ENCODE measurements around the gene NCLN.

NCLN gene

DNA sequence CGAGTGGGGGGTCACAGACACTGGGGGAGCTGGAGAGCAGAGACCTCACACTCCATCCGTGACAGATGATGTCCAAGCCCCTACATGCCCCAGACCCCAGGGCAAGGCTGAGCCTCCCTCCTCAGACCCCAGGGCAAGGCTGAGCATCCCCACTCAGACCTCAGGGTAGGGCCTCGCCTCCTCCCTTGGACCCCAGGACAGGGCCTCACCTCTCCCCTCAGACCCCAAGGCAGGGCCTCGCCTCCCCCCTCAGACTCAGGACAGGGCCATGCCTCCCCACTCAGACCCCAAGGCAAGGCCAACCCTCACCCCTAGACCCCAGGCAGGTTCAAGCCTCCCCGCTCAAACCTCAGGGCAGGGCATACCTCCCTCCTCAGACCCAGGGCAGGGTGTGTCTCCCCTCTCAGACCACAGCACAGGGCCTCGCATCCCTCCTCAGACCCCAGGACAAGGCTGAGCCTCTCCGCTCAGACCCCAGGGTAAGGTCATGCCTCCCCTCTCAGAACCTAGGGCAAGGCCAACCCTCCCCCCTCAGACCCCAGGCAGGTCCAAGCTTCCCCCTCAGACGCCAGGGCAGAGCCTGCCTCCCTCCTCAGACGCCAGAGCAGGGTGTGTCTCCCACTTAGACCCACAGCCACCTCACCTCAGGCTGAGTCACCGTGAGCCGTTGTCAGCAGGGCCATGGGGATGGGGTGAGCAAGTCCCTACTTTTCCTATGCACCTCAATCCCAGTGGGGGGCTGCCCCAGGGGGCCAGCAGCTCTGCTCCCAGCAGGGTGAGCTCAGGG, 8.8 kb upstream of the NCLN start:
- no peaks in the 10 kb centered on the region for H3K9me3 ChIP-seq (replicated peaks; ENCODE audit: low read length)
- peaks cover 1% of the 10 kb centered on the region for H3K27me3 ChIP-seq (ENCODE audit: control insufficient read depth, insufficient read depth, low read length)
- H3K9ac ChIP-seq (ENCODE audit: low read depth, low read length) = no peak overlapping the region
- H3K4me1 ChIP-seq (ENCODE audit: control insufficient read depth, insufficient read depth, low read length) = peaks cover 16% of the 10 kb centered on the region
- peak overlapping the region; percentile 28 for H3K4me2 ChIP-seq (ENCODE audit: low read length)
- no peaks in the 10 kb centered on the region for H3K36me3 ChIP-seq (ENCODE audit: insufficient read depth, low read length)
- H3K4me3 ChIP-seq (ENCODE audit: low read length) = no peak overlapping the region

DNA sequence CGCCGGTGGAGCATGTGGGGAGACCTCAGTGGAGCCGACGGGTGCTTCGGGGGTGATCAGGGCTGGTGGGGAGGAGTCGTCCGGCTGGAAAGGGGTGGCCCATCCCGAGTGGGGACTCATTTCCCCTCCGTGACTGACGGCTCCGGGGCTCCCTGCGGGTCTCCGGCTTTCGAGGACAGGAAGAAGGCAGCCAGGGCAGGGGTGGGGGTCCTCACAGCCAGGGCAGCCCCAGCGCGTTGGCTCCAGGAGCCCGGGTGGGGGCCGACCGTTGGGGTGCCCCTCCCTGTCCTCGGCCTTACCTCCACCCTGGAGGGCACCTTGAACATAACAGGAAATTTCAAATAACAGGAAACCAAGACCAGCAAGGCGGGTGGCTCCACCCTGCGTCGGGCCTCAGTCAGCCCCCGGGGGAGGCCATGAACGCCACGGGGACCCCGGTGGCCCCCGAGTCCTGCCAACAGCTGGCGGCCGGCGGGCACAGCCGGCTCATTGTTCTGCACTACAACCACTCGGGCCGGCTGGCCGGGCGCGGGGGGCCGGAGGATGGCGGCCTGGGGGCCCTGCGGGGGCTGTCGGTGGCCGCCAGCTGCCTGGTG, 7.3 kb upstream of the NCLN start, which contains the start of gene S1PR4:
S1PR4 (plus strand) TSS at position 393 of the 596 bp plus-strand sequence; CDS start at position 417, 24 bp downstream.
- H3K36me3 ChIP-seq (ENCODE audit: insufficient read depth, low read length) = no peaks in the 10 kb centered on the region
- H3K4me1 ChIP-seq (ENCODE audit: control insufficient read depth, insufficient read depth, low read length) = peaks cover 16% of the 10 kb centered on the region
- no peak within 1 kb of the TSS for H3K9ac ChIP-seq (ENCODE audit: low read depth, low read length)
- H3K4me2 ChIP-seq (ENCODE audit: low read length) = no peak within 1 kb of the TSS
- no peaks in the 10 kb centered on the region for H3K27me3 ChIP-seq (ENCODE audit: control insufficient read depth, insufficient read depth, low read length)
- no peaks in the 10 kb centered on the region for H3K9me3 ChIP-seq (replicated peaks; ENCODE audit: low read length)
- no peak within 1 kb of the TSS for H3K4me3 ChIP-seq (ENCODE audit: low read length)

DNA sequence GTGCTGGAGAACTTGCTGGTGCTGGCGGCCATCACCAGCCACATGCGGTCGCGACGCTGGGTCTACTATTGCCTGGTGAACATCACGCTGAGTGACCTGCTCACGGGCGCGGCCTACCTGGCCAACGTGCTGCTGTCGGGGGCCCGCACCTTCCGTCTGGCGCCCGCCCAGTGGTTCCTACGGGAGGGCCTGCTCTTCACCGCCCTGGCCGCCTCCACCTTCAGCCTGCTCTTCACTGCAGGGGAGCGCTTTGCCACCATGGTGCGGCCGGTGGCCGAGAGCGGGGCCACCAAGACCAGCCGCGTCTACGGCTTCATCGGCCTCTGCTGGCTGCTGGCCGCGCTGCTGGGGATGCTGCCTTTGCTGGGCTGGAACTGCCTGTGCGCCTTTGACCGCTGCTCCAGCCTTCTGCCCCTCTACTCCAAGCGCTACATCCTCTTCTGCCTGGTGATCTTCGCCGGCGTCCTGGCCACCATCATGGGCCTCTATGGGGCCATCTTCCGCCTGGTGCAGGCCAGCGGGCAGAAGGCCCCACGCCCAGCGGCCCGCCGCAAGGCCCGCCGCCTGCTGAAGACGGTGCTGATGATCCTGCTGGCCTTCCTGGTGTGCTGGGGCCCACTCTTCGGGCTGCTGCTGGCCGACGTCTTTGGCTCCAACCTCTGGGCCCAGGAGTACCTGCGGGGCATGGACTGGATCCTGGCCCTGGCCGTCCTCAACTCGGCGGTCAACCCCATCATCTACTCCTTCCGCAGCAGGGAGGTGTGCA, 6.6 kb upstream of the NCLN start:
- H3K9ac ChIP-seq (ENCODE audit: low read depth, low read length) = no peak overlapping the region
- no peaks in the 10 kb centered on the region for H3K36me3 ChIP-seq (ENCODE audit: insufficient read depth, low read length)
- no peaks in the 10 kb centered on the region for H3K9me3 ChIP-seq (replicated peaks; ENCODE audit: low read length)
- H3K4me1 ChIP-seq (ENCODE audit: control insufficient read depth, insufficient read depth, low read length) = peaks cover 16% of the 10 kb centered on the region
- no peak overlapping the region for H3K4me2 ChIP-seq (ENCODE audit: low read length)
- no peaks in the 10 kb centered on the region for H3K27me3 ChIP-seq (ENCODE audit: control insufficient read depth, insufficient read depth, low read length)
- H3K4me3 ChIP-seq (ENCODE audit: low read length) = no peak overlapping the region

DNA sequence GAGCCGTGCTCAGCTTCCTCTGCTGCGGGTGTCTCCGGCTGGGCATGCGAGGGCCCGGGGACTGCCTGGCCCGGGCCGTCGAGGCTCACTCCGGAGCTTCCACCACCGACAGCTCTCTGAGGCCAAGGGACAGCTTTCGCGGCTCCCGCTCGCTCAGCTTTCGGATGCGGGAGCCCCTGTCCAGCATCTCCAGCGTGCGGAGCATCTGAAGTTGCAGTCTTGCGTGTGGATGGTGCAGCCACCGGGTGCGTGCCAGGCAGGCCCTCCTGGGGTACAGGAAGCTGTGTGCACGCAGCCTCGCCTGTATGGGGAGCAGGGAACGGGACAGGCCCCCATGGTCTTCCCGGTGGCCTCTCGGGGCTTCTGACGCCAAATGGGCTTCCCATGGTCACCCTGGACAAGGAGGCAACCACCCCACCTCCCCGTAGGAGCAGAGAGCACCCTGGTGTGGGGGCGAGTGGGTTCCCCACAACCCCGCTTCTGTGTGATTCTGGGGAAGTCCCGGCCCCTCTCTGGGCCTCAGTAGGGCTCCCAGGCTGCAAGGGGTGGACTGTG, 5.9 kb upstream of the NCLN start:
- no peaks in the 10 kb centered on the region for H3K27me3 ChIP-seq (ENCODE audit: control insufficient read depth, insufficient read depth, low read length)
- no peak overlapping the region for H3K9ac ChIP-seq (ENCODE audit: low read depth, low read length)
- no peaks in the 10 kb centered on the region for H3K9me3 ChIP-seq (replicated peaks; ENCODE audit: low read length)
- no peak overlapping the region for H3K4me3 ChIP-seq (ENCODE audit: low read length)
- H3K4me1 ChIP-seq (ENCODE audit: control insufficient read depth, insufficient read depth, low read length) = peaks cover 16% of the 10 kb centered on the region
- H3K36me3 ChIP-seq (ENCODE audit: insufficient read depth, low read length) = no peaks in the 10 kb centered on the region
- no peak overlapping the region for H3K4me2 ChIP-seq (ENCODE audit: low read length)

DNA sequence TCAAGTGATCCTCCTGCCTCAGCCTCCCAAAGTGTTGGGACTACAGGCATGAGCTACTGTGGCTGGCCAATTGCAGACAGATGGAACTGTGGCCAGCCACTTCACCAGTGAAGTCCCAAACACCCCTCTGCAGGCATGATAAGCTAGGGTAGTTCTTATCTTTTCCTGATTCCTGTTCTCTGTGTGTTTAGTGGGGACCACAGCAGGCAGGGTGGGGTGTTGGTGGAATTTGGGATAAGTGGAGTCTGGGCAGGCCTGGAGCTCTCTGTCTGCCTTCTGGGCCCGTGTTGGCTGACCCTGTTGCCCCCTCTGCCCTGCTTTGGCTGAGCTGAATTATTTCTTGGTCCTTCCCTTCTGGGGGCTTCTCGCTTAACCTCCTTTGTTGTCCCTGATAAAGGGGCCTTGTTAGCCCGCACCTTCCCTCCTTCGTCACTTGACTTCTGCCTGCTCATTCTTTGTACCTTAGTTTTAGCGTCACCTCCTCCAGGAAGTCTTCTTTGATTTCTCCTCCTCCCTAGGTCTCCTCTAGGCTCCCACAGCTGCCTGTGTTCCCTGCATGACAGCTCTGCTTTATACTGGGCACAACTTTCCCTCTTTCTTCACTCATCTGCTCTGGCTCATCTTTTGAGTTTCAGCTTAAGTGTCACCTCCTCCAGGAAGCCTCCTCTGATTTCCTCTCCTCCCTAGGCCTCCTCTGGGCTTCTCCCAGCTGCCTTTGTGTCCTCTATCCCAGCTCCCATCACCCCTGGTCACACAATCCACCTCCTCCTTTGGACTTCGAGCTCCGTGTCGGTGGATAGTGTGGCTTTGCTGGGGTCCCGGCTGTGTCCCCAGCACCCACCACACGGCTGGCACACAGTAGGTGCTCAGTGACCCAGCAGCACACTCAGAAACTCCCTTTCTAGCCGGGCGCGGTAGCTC, 1.7 kb upstream of the NCLN start:
- no peak overlapping the region for H3K4me2 ChIP-seq (ENCODE audit: low read length)
- H3K27me3 ChIP-seq (ENCODE audit: control insufficient read depth, insufficient read depth, low read length) = no peaks in the 10 kb centered on the region
- H3K9ac ChIP-seq (ENCODE audit: low read depth, low read length) = no peak overlapping the region
- no peaks in the 10 kb centered on the region for H3K9me3 ChIP-seq (replicated peaks; ENCODE audit: low read length)
- H3K4me3 ChIP-seq (ENCODE audit: low read length) = no peak overlapping the region
- peaks cover 14% of the 10 kb centered on the region for H3K4me1 ChIP-seq (ENCODE audit: control insufficient read depth, insufficient read depth, low read length)
- peaks cover 3% of the 10 kb centered on the region for H3K36me3 ChIP-seq (ENCODE audit: insufficient read depth, low read length)

GRCh38 chr19:3184847-3185460, 776 bp upstream of the NCLN start:
- Histone ChIP-seq H3K27me3 (ENCODE audit: control insufficient read depth, insufficient read depth, low read length) (no peaks in the 10 kb centered on the region), H3K4me3 (ENCODE audit: low read length) (peak overlapping the region; percentile 98), H3K4me1 (ENCODE audit: control insufficient read depth, insufficient read depth, low read length) (peaks cover 14% of the 10 kb centered on the region), H3K36me3 (ENCODE audit: insufficient read depth, low read length) (peaks cover 6% of the 10 kb centered on the region), H3K4me2 (ENCODE audit: low read length) (peak overlapping the region; percentile 94), H3K9ac (ENCODE audit: low read depth, low read length) (peak overlapping the region; percentile 92), H3K9me3 (replicated peaks; ENCODE audit: low read length) (no peaks in the 10 kb centered on the region)

DNA sequence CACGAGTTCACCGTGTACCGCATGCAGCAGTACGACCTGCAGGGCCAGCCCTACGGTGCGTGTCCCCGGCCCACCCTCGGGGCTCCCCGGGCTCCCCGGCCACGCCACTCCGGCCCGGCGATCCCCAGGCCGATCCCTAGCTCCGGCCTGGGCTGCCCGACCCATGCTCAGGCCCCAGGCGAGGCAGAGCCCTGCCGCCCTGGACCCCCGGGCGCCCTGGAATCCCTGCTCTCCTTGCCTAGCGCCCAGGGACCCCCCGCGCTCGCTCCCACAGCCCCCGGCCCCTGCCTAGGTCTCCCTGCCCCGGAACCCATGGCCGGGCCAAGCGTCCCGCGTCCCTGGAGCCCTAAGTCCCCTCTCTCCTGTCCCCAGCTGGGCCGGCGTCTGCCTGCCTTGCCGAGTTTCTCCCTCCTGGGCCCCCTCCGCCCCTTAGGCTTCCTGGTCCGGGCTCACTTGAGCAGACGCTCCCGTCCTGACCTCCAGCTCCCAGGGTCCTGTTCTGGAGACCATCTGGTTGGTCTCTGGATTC, 494 bp downstream of the NCLN start:
- Histone ChIP-seq H3K4me1 (ENCODE audit: control insufficient read depth, insufficient read depth, low read length) (peaks cover 14% of the 10 kb centered on the region), H3K4me2 (ENCODE audit: low read length) (peak overlapping the region; percentile 94)

GRCh38 chr19:3186891-3187661, 1.3 kb downstream of the NCLN start:
- Histone ChIP-seq H3K9me3 (replicated peaks; ENCODE audit: low read length) (no peaks in the 10 kb centered on the region), H3K9ac (ENCODE audit: low read depth, low read length) (peak overlapping the region; percentile 92), H3K27me3 (ENCODE audit: control insufficient read depth, insufficient read depth, low read length) (no peaks in the 10 kb centered on the region), H3K4me1 (ENCODE audit: control insufficient read depth, insufficient read depth, low read length) (peaks cover 14% of the 10 kb centered on the region), H3K4me2 (ENCODE audit: low read length) (peak overlapping the region; percentile 94), H3K4me3 (ENCODE audit: low read length) (peak overlapping the region; percentile 98), H3K36me3 (ENCODE audit: insufficient read depth, low read length) (peaks cover 9% of the 10 kb centered on the region)

More for the DNA sequence above, 494 bp downstream of the NCLN start:
- Histone ChIP-seq H3K36me3 (ENCODE audit: insufficient read depth, low read length) (peaks cover 8% of the 10 kb centered on the region), H3K4me3 (ENCODE audit: low read length) (peak overlapping the region; percentile 98), H3K9me3 (replicated peaks; ENCODE audit: low read length) (no peaks in the 10 kb centered on the region), H3K9ac (ENCODE audit: low read depth, low read length) (peak overlapping the region; percentile 92), H3K27me3 (ENCODE audit: control insufficient read depth, insufficient read depth, low read length) (no peaks in the 10 kb centered on the region)

DNA sequence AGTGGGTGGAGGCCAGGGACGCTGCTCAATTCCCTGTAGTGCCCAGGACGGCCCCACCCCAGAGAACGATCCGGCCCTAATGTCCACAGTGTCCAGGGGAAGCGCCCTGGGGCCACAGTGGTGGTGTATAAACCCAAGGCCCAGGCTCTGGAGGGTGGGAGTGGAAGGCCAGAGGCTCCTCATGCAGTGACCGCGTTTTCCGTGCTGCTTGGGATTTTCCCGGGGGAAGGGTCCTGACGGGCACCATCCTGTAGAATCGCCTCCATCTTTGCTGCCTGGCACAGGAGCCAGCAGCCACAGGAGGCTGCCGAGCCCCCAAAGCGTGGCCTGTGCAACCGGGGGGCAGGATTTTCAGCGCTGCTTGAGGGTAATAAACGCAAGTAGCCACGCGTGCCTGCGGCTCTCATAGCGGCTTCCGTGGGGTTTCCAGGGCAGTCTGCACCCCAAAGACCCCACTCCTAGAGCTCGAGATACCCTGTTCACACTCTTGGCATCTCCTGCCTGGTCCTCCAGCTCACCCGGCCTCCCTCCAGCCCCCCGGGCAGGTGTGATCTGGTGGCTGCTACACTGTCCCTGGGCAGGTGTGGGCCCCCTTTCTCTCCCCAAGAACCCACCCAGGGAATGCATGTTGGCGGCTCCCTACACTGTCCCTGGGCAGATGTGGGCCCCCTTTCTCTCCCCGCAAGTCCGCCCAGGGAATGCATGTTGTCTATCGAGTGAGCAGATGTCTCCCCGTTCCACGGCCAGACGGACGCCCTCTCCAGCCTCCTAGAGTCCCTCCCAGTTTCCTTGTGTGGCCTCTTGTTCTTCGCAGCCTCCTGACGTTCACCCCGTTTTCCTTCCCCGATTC, 2.2 kb downstream of the NCLN start:
- Histone ChIP-seq H3K9me3 (replicated peaks; ENCODE audit: low read length) (no peaks in the 10 kb centered on the region), H3K4me3 (ENCODE audit: low read length) (peak overlapping the region; percentile 98), H3K4me2 (ENCODE audit: low read length) (peak overlapping the region; percentile 94), H3K9ac (ENCODE audit: low read depth, low read length) (no peak overlapping the region), H3K27me3 (ENCODE audit: control insufficient read depth, insufficient read depth, low read length) (no peaks in the 10 kb centered on the region), H3K4me1 (ENCODE audit: control insufficient read depth, insufficient read depth, low read length) (peaks cover 14% of the 10 kb centered on the region), H3K36me3 (ENCODE audit: insufficient read depth, low read length) (peaks cover 9% of the 10 kb centered on the region)

Data from skeletal muscle satellite cell (primary cell).